Retina (tissue), 1 donor: ENCODE results near the gene TAS1R3.

Experiments
- DNase-seq: peaks from one replicate; pipeline ENCODE4 v3.0.0-alpha.2; 2016

Gene TAS1R3

GRCh38 chr1:1331068-1331965 lies at the start of gene TAS1R3:
TAS1R3 (plus strand) TSS chr1:1331280; CDS start chr1:1331346, 66 bp downstream.
- peak; percentile 48 for DNase-seq

- DNase-seq, result no peak
Measured at GRCh38 chr1:1281533-1282321, 49.4 kb upstream of the TAS1R3 start.

GRCh38 chr1:1282998-1283397 lies 48.1 kb upstream of the TAS1R3 start:
- DNase-seq, result no peak

- no peak for DNase-seq
Measured at GRCh38 chr1:1283821-1284220, 47.3 kb upstream of the TAS1R3 start.

GRCh38 chr1:1284221-1285101 lies 46.6 kb upstream of the TAS1R3 start:
- DNase-seq, result no peak

- no peak for DNase-seq
Measured at GRCh38 chr1:1285102-1285571, 45.9 kb upstream of the TAS1R3 start.

- DNase-seq, result no peak
Measured at GRCh38 chr1:1285611-1286311, 45.3 kb upstream of the TAS1R3 start.

- DNase-seq, result no peak
Measured at GRCh38 chr1:1286313-1287261, 44.5 kb upstream of the TAS1R3 start.

- DNase-seq, result no peak
Measured at GRCh38 chr1:1287288-1288110, 43.6 kb upstream of the TAS1R3 start.

GRCh38 chr1:1290238-1290731 lies 40.8 kb upstream of the TAS1R3 start:
- peak; percentile 60 for DNase-seq

- no peak for DNase-seq
Measured at GRCh38 chr1:1291023-1291528, 40.0 kb upstream of the TAS1R3 start.

- DNase-seq, result peak; percentile 78
Measured at GRCh38 chr1:1291548-1292441, 39.3 kb upstream of the TAS1R3 start.

- no peak for DNase-seq
Measured at GRCh38 chr1:1292442-1292779, 38.7 kb upstream of the TAS1R3 start.

- no peak for DNase-seq
Measured at GRCh38 chr1:1292851-1293250, 38.2 kb upstream of the TAS1R3 start.

- DNase-seq, result no peak
Measured at GRCh38 chr1:1293263-1294249, 37.5 kb upstream of the TAS1R3 start.

- no peak for DNase-seq
Measured at GRCh38 chr1:1294250-1294890, 36.7 kb upstream of the TAS1R3 start.
